DND-41 (cell line): ENCODE measurements around the gene GRK1.

Experiments used
- ATAC-seq: fragments of 200-7000 bp; cut with Tn5 transposase; 3 replicates; pipeline ENCODE4 v1.9.1; 2021; ENCODE audit warnings: low read depth; ENCODE audit not compliant: insufficient read depth
- DNase-seq: peaks from one replicate; pipeline ENCODE4 v3.0.0-alpha.2; 2020
- H2AFZ ChIP-seq: 2 replicates; pipeline ENCODE4 v1.6.0; 2012; ENCODE audit warnings: low read depth, low read length
- H3K27ac ChIP-seq: 2 replicates; pipeline ENCODE4 v1.5.1; 2012; ENCODE audit warnings: low read length, inconsistent platforms
- H3K27me3 ChIP-seq: fragments of 200-600 bp; sonication (generic); 2 replicates; pipeline ENCODE4 v1.6.0; 2012; ENCODE audit warnings: low read length, mild to moderate bottlenecking, inconsistent platforms; ENCODE audit not compliant: insufficient read depth, poor library complexity
- H3K36me3 ChIP-seq: 2 replicates; pipeline ENCODE4 v1.5.1; 2012; ENCODE audit warnings: low read length, inconsistent platforms; ENCODE audit not compliant: insufficient read depth
- H3K4me1 ChIP-seq: 2 replicates; pipeline ENCODE4 v1.5.1; 2012; ENCODE audit warnings: mild to moderate bottlenecking, low read length; ENCODE audit not compliant: insufficient read depth
- H3K4me2 ChIP-seq: 2 replicates; pipeline ENCODE4 v1.6.0; 2012; ENCODE audit warnings: mild to moderate bottlenecking, moderate library complexity, low read length, inconsistent platforms; ENCODE audit not compliant: insufficient read depth
- H3K4me3 ChIP-seq, 2 experiments: fragments of 200-600 bp in 1 of 2; shearing (Covaris generic) in 1 of 2; 2 replicates each; pipeline ENCODE4 v1.5.1; 2012 to 2016; ENCODE audit warnings: inconsistent platforms in 2 of 2, low read length in 2 of 2, mild to moderate bottlenecking in 2 of 2, low read depth in 1 of 2, moderate library complexity in 1 of 2
- H3K79me2 ChIP-seq: 2 replicates; pipeline ENCODE4 v1.6.0; 2012; ENCODE audit warnings: low read length, inconsistent platforms; ENCODE audit not compliant: insufficient read depth
- H3K9ac ChIP-seq: 2 replicates; pipeline ENCODE4 v1.6.0; 2012; ENCODE audit warnings: low read depth, mild to moderate bottlenecking, inconsistent platforms, low read length, moderate library complexity
- H3K9me3 ChIP-seq: 2 replicates; pipeline ENCODE4 v1.5.1; 2012; ENCODE audit warnings: low read length, moderate library complexity, mild to moderate bottlenecking, inconsistent platforms; ENCODE audit not compliant: insufficient read depth, severe bottlenecking
- H4K20me1 ChIP-seq: 2 replicates; pipeline ENCODE4 v1.6.0; 2012; ENCODE audit warnings: low read length; ENCODE audit not compliant: insufficient read depth
- EZH2 ChIP-seq: IDR thresholded peaks from 3 replicates; pipeline ENCODE4 v1.6.1; 2012; ENCODE audit warnings: borderline replicate concordance, low read depth, mild to moderate bottlenecking, moderate library complexity, low read length, inconsistent platforms; ENCODE audit not compliant: severe bottlenecking
- TF ChIP-seq, protein P1 (sequence below): IDR thresholded peaks from 2 replicates; pipeline ENCODE4 v1.5.1; 2012; ENCODE audit warnings: borderline replicate concordance, low read length, moderate library complexity, mild to moderate bottlenecking; ENCODE audit not compliant: poor library complexity, severe bottlenecking; ENCODE audit errors: extremely low read depth

Gene GRK1

DNA sequence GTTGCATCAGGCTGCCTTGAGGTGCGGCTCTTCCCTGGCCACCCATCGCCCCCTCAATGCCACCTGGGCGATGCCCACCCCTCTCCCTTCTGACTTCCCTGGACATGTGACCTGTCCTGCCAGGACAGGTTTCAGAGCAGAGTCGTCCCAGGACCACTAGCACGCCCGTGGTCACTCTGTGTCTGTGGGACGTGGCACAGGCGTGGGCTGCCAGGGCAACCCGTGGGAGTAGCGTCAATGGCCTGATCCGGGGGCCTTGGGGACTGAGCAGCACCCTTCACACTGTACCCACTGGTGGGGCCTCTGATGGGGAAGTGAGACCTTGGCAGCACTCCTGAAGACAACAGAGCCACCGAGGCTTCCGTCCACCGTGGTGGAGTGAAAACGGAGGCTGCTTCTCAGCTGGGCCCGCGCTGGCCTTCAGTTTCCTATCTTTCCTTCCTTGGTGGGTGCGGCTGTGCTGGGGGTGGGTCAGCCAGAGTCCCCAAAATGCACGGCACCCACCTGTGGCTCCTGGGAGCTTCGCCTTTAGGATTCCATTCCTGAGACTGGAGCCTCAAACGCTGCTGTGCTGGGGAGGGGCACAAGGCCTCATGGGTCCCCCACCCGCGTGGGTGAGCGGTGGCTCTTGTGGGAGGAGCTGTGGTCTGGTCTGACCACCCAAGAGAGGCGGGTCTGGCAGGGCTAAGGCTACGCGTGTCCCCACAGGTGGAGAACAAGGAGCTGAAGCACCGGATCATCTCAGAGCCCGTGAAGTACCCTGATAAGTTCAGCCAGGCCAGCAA lies 65.3 kb downstream of the GRK1 start:
- H3K9ac ChIP-seq, result no peak overlapping the region
- no peak overlapping the region for H3K4me2 ChIP-seq
- DNase-seq (no peak), ATAC-seq (no peak)
- no peak for TF ChIP-seq EZH2
- TF ChIP-seq, protein P1, sequence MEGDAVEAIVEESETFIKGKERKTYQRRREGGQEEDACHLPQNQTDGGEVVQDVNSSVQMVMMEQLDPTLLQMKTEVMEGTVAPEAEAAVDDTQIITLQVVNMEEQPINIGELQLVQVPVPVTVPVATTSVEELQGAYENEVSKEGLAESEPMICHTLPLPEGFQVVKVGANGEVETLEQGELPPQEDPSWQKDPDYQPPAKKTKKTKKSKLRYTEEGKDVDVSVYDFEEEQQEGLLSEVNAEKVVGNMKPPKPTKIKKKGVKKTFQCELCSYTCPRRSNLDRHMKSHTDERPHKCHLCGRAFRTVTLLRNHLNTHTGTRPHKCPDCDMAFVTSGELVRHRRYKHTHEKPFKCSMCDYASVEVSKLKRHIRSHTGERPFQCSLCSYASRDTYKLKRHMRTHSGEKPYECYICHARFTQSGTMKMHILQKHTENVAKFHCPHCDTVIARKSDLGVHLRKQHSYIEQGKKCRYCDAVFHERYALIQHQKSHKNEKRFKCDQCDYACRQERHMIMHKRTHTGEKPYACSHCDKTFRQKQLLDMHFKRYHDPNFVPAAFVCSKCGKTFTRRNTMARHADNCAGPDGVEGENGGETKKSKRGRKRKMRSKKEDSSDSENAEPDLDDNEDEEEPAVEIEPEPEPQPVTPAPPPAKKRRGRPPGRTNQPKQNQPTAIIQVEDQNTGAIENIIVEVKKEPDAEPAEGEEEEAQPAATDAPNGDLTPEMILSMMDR, result no peak
- no peaks in the 10 kb centered on the region for H3K27me3 ChIP-seq
- no peaks in the 10 kb centered on the region for H3K4me1 ChIP-seq
- no peak overlapping the region for H2AFZ ChIP-seq
- H3K27ac ChIP-seq, result no peak overlapping the region
- 0 out of 2 replicates have a peak, but pooled peaks cover 14% of the 10 kb centered on the region for H4K20me1 ChIP-seq
- no peaks in the 10 kb centered on the region for H3K79me2 ChIP-seq
- no peaks in the 10 kb centered on the region for H3K36me3 ChIP-seq
- peaks cover 8% of the 10 kb centered on the region for H3K9me3 ChIP-seq
- H3K4me3 ChIP-seq, result no peak overlapping the region

DNA sequence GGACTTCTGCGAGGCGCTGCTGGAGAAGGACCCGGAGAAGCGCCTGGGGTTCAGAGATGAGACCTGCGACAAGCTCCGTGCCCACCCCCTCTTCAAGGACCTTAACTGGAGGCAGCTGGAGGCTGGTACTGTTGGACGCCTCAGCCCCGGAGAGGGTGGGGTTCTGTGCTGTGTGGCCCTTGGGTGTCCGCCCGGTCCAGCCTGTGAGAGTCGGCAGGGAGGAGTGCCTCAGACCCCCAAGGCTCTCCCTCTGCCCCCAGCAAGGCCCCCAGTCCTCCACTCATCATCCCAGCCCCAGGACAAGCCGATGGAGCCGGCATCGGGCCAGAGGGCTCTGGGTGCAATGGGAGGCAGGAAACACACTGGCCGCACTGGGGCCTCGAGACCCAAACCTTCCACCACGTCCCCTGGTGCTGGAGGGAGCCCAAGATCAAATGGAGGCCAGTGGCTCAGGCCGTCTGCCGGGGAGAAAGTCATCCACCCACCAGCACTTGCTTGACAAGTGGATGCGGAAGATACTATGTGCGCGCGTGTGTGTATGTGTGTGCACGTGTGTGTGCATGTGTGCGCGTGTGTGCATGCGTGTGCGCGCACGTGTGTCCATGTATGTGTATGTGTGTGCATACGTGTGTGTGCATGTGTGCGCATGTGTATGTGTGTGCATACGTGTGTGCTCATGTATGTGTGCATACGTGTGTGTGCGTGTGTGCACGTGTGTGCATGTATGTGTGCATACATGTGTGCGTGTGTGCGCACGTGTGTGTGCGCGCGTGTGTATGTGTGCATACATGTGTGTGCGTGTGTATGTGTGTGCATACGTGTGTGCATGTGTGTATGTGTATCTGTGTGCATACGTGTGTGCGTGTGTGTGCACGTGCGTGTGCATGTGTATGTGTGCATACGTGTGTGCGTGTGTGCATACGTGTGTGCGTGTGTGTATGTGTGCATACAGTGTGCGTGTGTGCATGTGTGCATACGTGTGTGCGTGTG lies 66.2 kb downstream of the GRK1 start:
- no peaks in the 10 kb centered on the region for H3K79me2 ChIP-seq
- H3K27ac ChIP-seq, result no peak overlapping the region
- no peak for ATAC-seq
- TF ChIP-seq EZH2, result no peak
- TF ChIP-seq, protein P1, result no peak
- no peak overlapping the region for H2AFZ ChIP-seq
- no peak overlapping the region for H3K9ac ChIP-seq
- H3K4me1 ChIP-seq, result no peaks in the 10 kb centered on the region
- no peak for DNase-seq
- no peaks in the 10 kb centered on the region for H3K36me3 ChIP-seq
- H4K20me1 ChIP-seq, result 0 out of 2 replicates have a peak, but pooled peaks cover 14% of the 10 kb centered on the region
- H3K9me3 ChIP-seq, result peaks cover 8% of the 10 kb centered on the region
- no peaks in the 10 kb centered on the region for H3K27me3 ChIP-seq
- no peak overlapping the region for H3K4me3 ChIP-seq
- H3K4me2 ChIP-seq, result no peak overlapping the region

DNA sequence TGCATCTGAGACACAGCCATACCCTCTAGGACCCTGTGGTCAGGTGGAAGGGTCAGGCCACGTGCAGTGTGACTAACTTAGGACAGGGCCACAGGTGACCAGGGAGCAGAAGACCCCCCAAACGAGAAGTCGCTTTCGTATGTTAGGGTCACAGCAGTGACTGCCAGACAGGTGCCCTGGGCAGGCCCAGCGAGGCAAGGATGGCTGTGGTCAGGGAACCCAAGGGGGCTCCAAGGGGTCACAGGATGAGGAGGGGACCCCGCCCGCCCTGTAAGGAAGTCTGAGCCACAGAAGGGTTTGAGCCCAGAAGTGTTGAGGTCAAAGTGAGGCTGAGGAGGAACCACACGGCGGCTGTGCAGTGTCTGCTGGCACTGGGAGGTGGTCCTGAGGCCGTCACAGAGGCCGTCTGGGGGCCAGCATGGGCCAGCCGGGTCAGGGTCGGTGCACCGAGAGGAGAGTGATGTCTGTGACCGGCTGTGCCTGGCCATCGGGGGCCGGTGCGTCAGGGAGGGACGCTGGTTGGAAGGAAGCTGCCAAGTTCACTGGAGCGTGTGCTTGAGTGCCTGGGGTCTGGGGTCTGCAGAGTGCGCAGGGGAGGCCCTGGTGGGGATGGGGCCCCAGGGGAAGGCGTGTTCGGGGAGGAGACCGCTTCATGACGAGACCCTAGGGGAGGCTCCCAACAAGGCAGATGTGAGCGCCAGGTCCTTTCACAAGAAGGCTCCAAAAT lies 67.2 kb downstream of the GRK1 start:
- no peak for TF ChIP-seq EZH2
- TF ChIP-seq, protein P1, result no peak
- ATAC-seq (no peak), DNase-seq (no peak)
- Histone ChIP-seq H3K9ac (no peak overlapping the region), H3K79me2 (no peaks in the 10 kb centered on the region), H3K4me3 (no peak overlapping the region), H3K9me3 (peaks cover 8% of the 10 kb centered on the region), H4K20me1 (0 out of 2 replicates have a peak, but pooled peaks cover 13% of the 10 kb centered on the region), H3K4me1 (no peaks in the 10 kb centered on the region), H2AFZ (no peak overlapping the region), H3K36me3 (no peaks in the 10 kb centered on the region), H3K27ac (no peak overlapping the region), H3K27me3 (peaks cover under 1% of the 10 kb centered on the region), H3K4me2 (no peak overlapping the region)
